ENCODE data around the gene CRLF1. TPM values are rescaled to one million over a fixed set of nuclear protein-coding genes. Genes with fewer than 3 reads are reported as not detected.

Gene CRLF1
- total and polyA plus RNA-seq, 10 of the 15 experiments (the other 5 are each of a cell fraction or from before 2014, with no cell fraction given): 0.10 to 1.2 (median 0.49) TPM; not detected in 4

- TF ChIP-seq CHD1 (IDR thresholded peaks at IDR 0.05; ENCODE audit: low read depth, low read length): no peak
- TF ChIP-seq ZBTB33 (IDR thresholded peaks at IDR 0.05): no peak
- TF ChIP-seq IKZF1 (conservative IDR thresholded peaks at IDR 0.05): peak; percentile 53; the same call in 1 of the 2 replicates
- TF ChIP-seq RAD51 (IDR thresholded peaks at IDR 0.05): no peak
- no peak for TF ChIP-seq IRF5 (IDR thresholded peaks at IDR 0.05; ENCODE audit: borderline replicate concordance)
- 0 out of 2 replicates have a peak, but pooled peaks have one; percentile 37 for TF ChIP-seq IRF4 (IDR thresholded peaks at IDR 0.05; ENCODE audit: low read depth, low read length)
- TF ChIP-seq WRNIP1 (IDR thresholded peaks at IDR 0.05; ENCODE audit: borderline replicate concordance, low read depth, low read length): peak; percentile 95; the same call in 1 of the 2 replicates
- TF ChIP-seq FOS (IDR thresholded peaks at IDR 0.05; ENCODE audit: borderline replicate concordance, extremely low read depth, insufficient read length): no peak
- 0 out of 2 replicates have a peak, but pooled peaks have one; percentile 21 for TF ChIP-seq BCL11A (IDR thresholded peaks at IDR 0.05; ENCODE audit: low read depth, low read length)
- TF ChIP-seq SMARCA5 (IDR thresholded peaks at IDR 0.05): peak; percentile 100
- TF ChIP-seq BHLHE40 (IDR thresholded peaks at IDR 0.05; ENCODE audit: borderline replicate concordance in 1 of 2, low read depth in 2 of 2, low read length in 1 of 2): peak; percentile 72 to 90
- TF ChIP-seq RAD21 (IDR thresholded peaks at IDR 0.05; ENCODE audit: insufficient read depth, low read depth, low read length): no peak
- no peak for TF ChIP-seq MTA2 (IDR thresholded peaks at IDR 0.05; ENCODE audit: low read depth)
- TF ChIP-seq, protein P1, sequence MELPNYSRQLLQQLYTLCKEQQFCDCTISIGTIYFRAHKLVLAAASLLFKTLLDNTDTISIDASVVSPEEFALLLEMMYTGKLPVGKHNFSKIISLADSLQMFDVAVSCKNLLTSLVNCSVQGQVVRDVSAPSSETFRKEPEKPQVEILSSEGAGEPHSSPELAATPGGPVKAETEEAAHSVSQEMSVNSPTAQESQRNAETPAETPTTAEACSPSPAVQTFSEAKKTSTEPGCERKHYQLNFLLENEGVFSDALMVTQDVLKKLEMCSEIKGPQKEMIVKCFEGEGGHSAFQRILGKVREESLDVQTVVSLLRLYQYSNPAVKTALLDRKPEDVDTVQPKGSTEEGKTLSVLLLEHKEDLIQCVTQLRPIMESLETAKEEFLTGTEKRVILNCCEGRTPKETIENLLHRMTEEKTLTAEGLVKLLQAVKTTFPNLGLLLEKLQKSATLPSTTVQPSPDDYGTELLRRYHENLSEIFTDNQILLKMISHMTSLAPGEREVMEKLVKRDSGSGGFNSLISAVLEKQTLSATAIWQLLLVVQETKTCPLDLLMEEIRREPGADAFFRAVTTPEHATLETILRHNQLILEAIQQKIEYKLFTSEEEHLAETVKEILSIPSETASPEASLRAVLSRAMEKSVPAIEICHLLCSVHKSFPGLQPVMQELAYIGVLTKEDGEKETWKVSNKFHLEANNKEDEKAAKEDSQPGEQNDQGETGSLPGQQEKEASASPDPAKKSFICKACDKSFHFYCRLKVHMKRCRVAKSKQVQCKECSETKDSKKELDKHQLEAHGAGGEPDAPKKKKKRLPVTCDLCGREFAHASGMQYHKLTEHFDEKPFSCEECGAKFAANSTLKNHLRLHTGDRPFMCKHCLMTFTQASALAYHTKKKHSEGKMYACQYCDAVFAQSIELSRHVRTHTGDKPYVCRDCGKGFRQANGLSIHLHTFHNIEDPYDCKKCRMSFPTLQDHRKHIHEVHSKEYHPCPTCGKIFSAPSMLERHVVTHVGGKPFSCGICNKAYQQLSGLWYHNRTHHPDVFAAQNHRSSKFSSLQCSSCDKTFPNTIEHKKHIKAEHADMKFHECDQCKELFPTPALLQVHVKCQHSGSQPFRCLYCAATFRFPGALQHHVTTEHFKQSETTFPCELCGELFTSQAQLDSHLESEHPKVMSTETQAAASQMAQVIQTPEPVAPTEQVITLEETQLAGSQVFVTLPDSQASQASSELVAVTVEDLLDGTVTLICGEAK (IDR thresholded peaks at IDR 0.05; ENCODE audit: borderline replicate concordance): peak; percentile 46; the same call in 1 of the 2 replicates
- no peak; the same call in 1 of the 2 replicates for TF ChIP-seq RB1 (IDR thresholded peaks at IDR 0.05; ENCODE audit: borderline replicate concordance)
- peak; percentile 98 for TF ChIP-seq ZNF217 (IDR thresholded peaks at IDR 0.05)
- TF ChIP-seq, protein P2, sequence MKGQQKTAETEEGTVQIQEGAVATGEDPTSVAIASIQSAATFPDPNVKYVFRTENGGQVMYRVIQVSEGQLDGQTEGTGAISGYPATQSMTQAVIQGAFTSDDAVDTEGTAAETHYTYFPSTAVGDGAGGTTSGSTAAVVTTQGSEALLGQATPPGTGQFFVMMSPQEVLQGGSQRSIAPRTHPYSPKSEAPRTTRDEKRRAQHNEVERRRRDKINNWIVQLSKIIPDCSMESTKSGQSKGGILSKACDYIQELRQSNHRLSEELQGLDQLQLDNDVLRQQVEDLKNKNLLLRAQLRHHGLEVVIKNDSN (IDR thresholded peaks at IDR 0.05; ENCODE audit: borderline replicate concordance, extremely low read length, insufficient read depth, low read depth, low read length): peak; percentile 30
- TF ChIP-seq, protein P3, sequence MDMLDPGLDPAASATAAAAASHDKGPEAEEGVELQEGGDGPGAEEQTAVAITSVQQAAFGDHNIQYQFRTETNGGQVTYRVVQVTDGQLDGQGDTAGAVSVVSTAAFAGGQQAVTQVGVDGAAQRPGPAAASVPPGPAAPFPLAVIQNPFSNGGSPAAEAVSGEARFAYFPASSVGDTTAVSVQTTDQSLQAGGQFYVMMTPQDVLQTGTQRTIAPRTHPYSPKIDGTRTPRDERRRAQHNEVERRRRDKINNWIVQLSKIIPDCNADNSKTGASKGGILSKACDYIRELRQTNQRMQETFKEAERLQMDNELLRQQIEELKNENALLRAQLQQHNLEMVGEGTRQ (IDR thresholded peaks at IDR 0.05; ENCODE audit: borderline replicate concordance, low read depth, low read length): no peak
- TF ChIP-seq SREBF2 (IDR thresholded peaks at IDR 0.05; ENCODE audit: low read length): no peak
- peak; percentile 81 for TF ChIP-seq POLR2AphosphoS5 (IDR thresholded peaks at IDR 0.05; ENCODE audit: low read length)
- no peak for TF ChIP-seq SRF (IDR thresholded peaks at IDR 0.05; ENCODE audit: low read depth in 2 of 2, low read length in 2 of 2)
These were observed 49.0 kb downstream of the CRLF1 start, which contains the start of gene KXD1 (continued) for GRCh38 chr19:18557411-18558201.
